GM12878 (cell line): ENCODE measurements around the gene CHMP4A. TPM values are rescaled to one million over a fixed set of nuclear protein-coding genes. Genes with fewer than 3 reads are reported as not detected.

ENCODE experiments used
- ASH2L ChIP-seq: fragments of 300-600, 200-600 bp; sonication (generic); IDR thresholded peaks from 2 replicates; pipeline ENCODE4 v1.6.1; 2017; ENCODE audit warnings: low read depth, mild to moderate bottlenecking, borderline replicate concordance
- HDAC6 ChIP-seq: fragments of 200-600 bp; sonication (generic); IDR thresholded peaks from one replicate; pipeline ENCODE4 v1.8.0; 2017; ENCODE audit warnings: antibody characterized with exemption; ENCODE audit not compliant: unreplicated experiment
- IRF3 ChIP-seq: fragments of 450-650 bp; IDR thresholded peaks from 2 replicates; pipeline ENCODE4 v1.6.1; 2014; ENCODE audit warnings: mild to moderate bottlenecking
- KLF5 ChIP-seq: fragments of 450-650 bp; IDR thresholded peaks from 2 replicates; pipeline ENCODE4 v1.6.1; 2014; ENCODE audit warnings: mild to moderate bottlenecking; ENCODE audit not compliant: partially characterized antibody
- LARP7 ChIP-seq: fragments of 450-650 bp; IDR thresholded peaks from 2 replicates; pipeline ENCODE4 v1.6.1; 2017; ENCODE audit warnings: mild to moderate bottlenecking
- MAX ChIP-seq: IDR thresholded peaks from 2 replicates; pipeline ENCODE4 v1.6.1; 2012; ENCODE audit warnings: low read depth, low read length, improper control_type of control experiment
- MEF2A ChIP-seq: IDR thresholded peaks from 2 replicates; pipeline ENCODE4 v1.6.1; 2011; ENCODE audit warnings: low read depth, mild to moderate bottlenecking, low read length, moderate library complexity; ENCODE audit not compliant: insufficient read depth
- MYB ChIP-seq: fragments of 150-350 bp; IDR thresholded peaks from 2 replicates; pipeline ENCODE4 v1.6.1; 2014; ENCODE audit warnings: mild to moderate bottlenecking, low read depth, low read length, borderline replicate concordance
- NR2C1 ChIP-seq: fragments of 450-650 bp; IDR thresholded peaks from 2 replicates; pipeline ENCODE4 v1.6.1; 2017; ENCODE audit warnings: antibody characterized with exemption, mild to moderate bottlenecking, moderate library complexity
- NRF1 ChIP-seq: conservative IDR thresholded peaks from 2 replicates; pipeline ENCODE4 v1.6.1; 2011; ENCODE audit warnings: mild to moderate bottlenecking, low read depth, low read length, improper control_type of control experiment
- PAX8 ChIP-seq: fragments of 450-650 bp; IDR thresholded peaks from 2 replicates; pipeline ENCODE4 v1.6.1; 2017; ENCODE audit warnings: mild to moderate bottlenecking, moderate library complexity
- PBX3 ChIP-seq: IDR thresholded peaks from 2 replicates; pipeline ENCODE4 v1.6.1; 2011; ENCODE audit warnings: mild to moderate bottlenecking, low read depth, low read length, moderate library complexity; ENCODE audit not compliant: insufficient replicate concordance
- POLR2A ChIP-seq: IDR thresholded peaks from 2 replicates; pipeline ENCODE4 v1.6.1; 2011; ENCODE audit warnings: low read depth, mild to moderate bottlenecking, low read length
- POLR2AphosphoS5 ChIP-seq: IDR thresholded peaks from 2 replicates; pipeline ENCODE4 v1.6.1; 2011; ENCODE audit warnings: mild to moderate bottlenecking, low read length, inconsistent platforms
- PRDM15 ChIP-seq: fragments of 450-650 bp; formaldehyde crosslinking; IDR thresholded peaks from 2 replicates; pipeline ENCODE4 v1.4.0; 2020; ENCODE audit warnings: mild to moderate bottlenecking, moderate library complexity
- RB1 ChIP-seq: fragments of 450-650 bp; formaldehyde crosslinking; IDR thresholded peaks from 2 replicates; pipeline ENCODE4 v1.6.1; 2017; ENCODE audit warnings: mild to moderate bottlenecking, borderline replicate concordance
- RFX5 ChIP-seq: IDR thresholded peaks from 2 replicates; pipeline ENCODE4 v1.6.1; 2011; ENCODE audit warnings: low read depth, low read length, improper control_type of control experiment
- SIX5 ChIP-seq: IDR thresholded peaks from 2 replicates; pipeline ENCODE4 v1.6.1; 2011; ENCODE audit warnings: mild to moderate bottlenecking, low read depth, low read length, moderate library complexity; ENCODE audit not compliant: severe bottlenecking
- SRF ChIP-seq, 2 experiments: IDR thresholded peaks; 2 replicates each; pipeline ENCODE4 v1.6.1; 2011; ENCODE audit warnings: low read depth in 2 of 2, low read length in 2 of 2, mild to moderate bottlenecking in 1 of 2, moderate library complexity in 1 of 2
- ZBTB33 ChIP-seq: fragments of 450-650 bp; IDR thresholded peaks from 2 replicates; pipeline ENCODE4 v1.6.1; 2017; ENCODE audit warnings: mild to moderate bottlenecking
- ZNF24 ChIP-seq: fragments of 450-650 bp; IDR thresholded peaks from 2 replicates; pipeline ENCODE4 v1.6.1; 2017; ENCODE audit warnings: antibody characterized with exemption, mild to moderate bottlenecking
- ZZZ3 ChIP-seq: IDR thresholded peaks from 2 replicates; pipeline ENCODE4 v1.6.1; 2011; ENCODE audit warnings: low read depth; ENCODE audit not compliant: control insufficient read depth, insufficient read length
- polyA plus RNA-seq, 11 experiments: library from polyadenylated mRNA; depleted of rRNA in 4 of 11; unstranded in 6 of 11; stranded (reverse) in 5 of 11; fragments of >200 nt; fragmentation: Nextera tagmentation in 4 of 11; fragmentation: Illumina TruSeq in 1 of 11; extraction: Ambion mirVana in 4 of 11; extraction: Trizol in 1 of 11; gene quantifications; 1 replicate in 1 of 11; 2 replicates in 10 of 11; pipeline versions ENCODE4 v1.2.1 to v1.2.3, GENCODE V29; 2011 to 2016; ENCODE audit warnings: inconsistent platforms in 2 of 11, missing spikeins in 2 of 11, low read depth in 1 of 11
- total RNA-seq, 4 experiments: library from RNA; depleted of rRNA in 3 of 4; stranded (reverse); fragments of >200 nt in 3 of 4; fragmentation: Illumina TruSeq in 1 of 4; extraction: Trizol in 1 of 4; gene quantifications; 2 replicates each; pipeline versions ENCODE4 v1.2.1 to v1.2.3, GENCODE V29; 2013 to 2021

The CHMP4A gene
- total and polyA plus RNA-seq, 10 of the 15 experiments (the other 5 are each of a cell fraction or from before 2014, with no cell fraction given), result 35.5 to 151 (median 84.7) TPM

- peak; percentile 100 for TF ChIP-seq MAX
- peak; percentile 36 for TF ChIP-seq PBX3
- TF ChIP-seq POLR2AphosphoS5, result peak; percentile 95
- peak; percentile 79 for TF ChIP-seq MEF2A
- peak; percentile 88 for TF ChIP-seq LARP7
- no peak for TF ChIP-seq NRF1
- TF ChIP-seq SRF (IDR thresholded peaks at IDR 0.05; ENCODE audit: low read depth in 2 of 2, low read length in 2 of 2), result peak; percentile 59 to 95; a peak in 3 of 4 replicates
- TF ChIP-seq RFX5, result peak; percentile 58; the same call in 1 of the 2 replicates
- peak; percentile 76 for TF ChIP-seq SIX5
- TF ChIP-seq PRDM15 (CRISPR knock-in tag), result no peak
- no peak for TF ChIP-seq PAX8
- no peak for TF ChIP-seq ASH2L
- no peak for TF ChIP-seq HDAC6
- TF ChIP-seq ZZZ3, result peak; percentile 85
- TF ChIP-seq RB1, result peak; percentile 97
- no peak for TF ChIP-seq IRF3
- peak; percentile 81 for TF ChIP-seq ZNF24
- no peak for TF ChIP-seq ZBTB33
- TF ChIP-seq NR2C1, result peak; percentile 89
- TF ChIP-seq POLR2A, result peak; percentile 94
- TF ChIP-seq KLF5, result no peak
- TF ChIP-seq MYB, result peak; percentile 76; the same call in 1 of the 2 replicates
These were observed 24.8 kb downstream of the CHMP4A start, which contains the start of gene IPO4 (continued) for GRCh38 chr14:24188251-24189058.
